Astrocyte (in vitro differentiated cells and primary cell): ENCODE measurements around the gene MAN1A1.

Experiments used
- CTCF ChIP-seq: IDR thresholded peaks from 2 replicates; pipeline ENCODE4 v1.5.1; 2011; ENCODE audit warnings: low read depth, mild to moderate bottlenecking, inconsistent platforms, low read length, moderate library complexity; ENCODE audit not compliant: insufficient read depth
- EZH2 ChIP-seq: IDR thresholded peaks from 2 replicates; pipeline ENCODE4 v1.6.1; 2012; ENCODE audit warnings: mild to moderate bottlenecking, low read length, inconsistent platforms; ENCODE audit not compliant: insufficient read depth

GRCh38 chr6:119348748-119349360 is 707 bp downstream of the MAN1A1 start:
- no peak for TF ChIP-seq CTCF
- no peak for TF ChIP-seq EZH2
